PC-3 (cell line): ENCODE measurements around the gene SELENOI. TPM values are rescaled to one million over a fixed set of nuclear protein-coding genes. Genes with fewer than 3 reads are reported as not detected.
"Not testable (repeated sequence)": the region's sequence is repeated elsewhere in the genome, so short reads cannot be mapped to it uniquely, and the experiment has no call there.

Source experiments
- ATAC-seq: fragments of 200-7000 bp; cut with Tn5 transposase; 2 replicates; pipeline ENCODE4 v1.9.1; 2020; ENCODE audit warnings: mild to moderate bottlenecking, moderate library complexity
- BruUV-seq: library from RNA; stranded (reverse); fragments of 400-500 nt; replicated peaks from 2 replicates; lab custom pipeline; 2021; lab: Mats Ljungman, UMichigan
- CTCF ChIA-PET: fragments of 300-600 bp; sonication (Branson Sonifier 250); formaldehyde crosslinking; loops from one replicate; lab custom pipeline; 2022; ENCODE audit warnings: antibody characterized with exemption; lab: Charles Lee
- POLR2A ChIA-PET: fragments of 300-600 bp; sonication (Branson Sonifier 250); formaldehyde crosslinking; loops from one replicate; lab custom pipeline; 2022; ENCODE audit warnings: antibody characterized with exemption; ENCODE audit not compliant: unreplicated experiment; lab: Charles Lee
- DNase-seq: peaks from one replicate; pipeline ENCODE4 v3.0.0-alpha.2; 2015
- H2AFZ ChIP-seq: fragments of 300-600 bp; sonication (generic); 2 replicates; pipeline ENCODE4 v1.6.0; 2016; ENCODE audit warnings: antibody characterized with exemption, low read length
- H3F3A ChIP-seq: fragments of 300-600 bp; sonication (generic); one replicate; pipeline ENCODE4 v1.6.0; 2017; ENCODE audit warnings: antibody characterized with exemption, low read length, control low read depth, mild to moderate bottlenecking; ENCODE audit not compliant: unreplicated experiment
- H3K27ac ChIP-seq: fragments of 300-600 bp; sonication (generic); 2 replicates; pipeline ENCODE4 v1.5.1; 2016; ENCODE audit warnings: mild to moderate bottlenecking, low read length
- H3K27me3 ChIP-seq: fragments of 300-600 bp; sonication (generic); 2 replicates; pipeline ENCODE4 v1.6.1; 2016; ENCODE audit warnings: low read length, mixed read lengths
- H3K36me3 ChIP-seq: fragments of 300-600 bp; sonication (generic); 2 replicates; pipeline ENCODE4 v1.6.1; 2016; ENCODE audit warnings: low read depth, mixed run types, low read length, mixed read lengths
- H3K4me1 ChIP-seq: fragments of 300-600 bp; sonication (generic); 2 replicates; pipeline ENCODE4 v1.5.1; 2016; ENCODE audit warnings: low read length; ENCODE audit not compliant: insufficient read depth
- H3K4me2 ChIP-seq: fragments of 300-600 bp; sonication (generic); 2 replicates; pipeline ENCODE4 v1.6.0; 2016; ENCODE audit warnings: low read length
- H3K4me3 ChIP-seq: fragments of 300-600 bp; sonication (generic); 2 replicates; pipeline ENCODE4 v1.5.1; 2016; ENCODE audit warnings: mild to moderate bottlenecking, low read length, mixed read lengths
- H3K79me2 ChIP-seq: fragments of 300-600 bp; sonication (generic); 2 replicates; pipeline ENCODE4 v1.6.1; 2017; ENCODE audit warnings: low read length, mixed read lengths
- H3K9ac ChIP-seq: fragments of 300-600 bp; sonication (generic); 2 replicates; pipeline ENCODE4 v1.6.0; 2016; ENCODE audit warnings: mild to moderate bottlenecking, low read length
- H3K9me2 ChIP-seq: fragments of 300-600 bp; sonication (generic); replicated peaks from 2 replicates; pipeline ENCODE4 v1.6.1; 2016; ENCODE audit warnings: mixed run types, low read length, mixed read lengths
- H3K9me3 ChIP-seq: fragments of 300-600 bp; sonication (generic); 2 replicates; pipeline ENCODE4 v1.6.1; 2016; ENCODE audit warnings: low read length, mixed read lengths
- H4K20me1 ChIP-seq: fragments of 300-600 bp; sonication (generic); 2 replicates; pipeline ENCODE4 v1.6.1; 2016; ENCODE audit warnings: low read length, mixed read lengths
- CTCF ChIP-seq: fragments of 300-600 bp; sonication (generic); conservative IDR thresholded peaks from 2 replicates; pipeline ENCODE4 v1.5.1; 2017; ENCODE audit warnings: antibody characterized with exemption, low read depth, mild to moderate bottlenecking, low read length
- EZH2 ChIP-seq: fragments of 300-600 bp; sonication (generic); IDR thresholded peaks from one replicate; pipeline ENCODE4 v1.6.1; 2017; ENCODE audit warnings: antibody characterized with exemption, mild to moderate bottlenecking, low read length; ENCODE audit not compliant: unreplicated experiment
- EZH2phosphoT487 ChIP-seq: fragments of 300-600 bp; sonication (generic); IDR thresholded peaks from 2 replicates; pipeline ENCODE4 v1.6.1; 2018; ENCODE audit warnings: mild to moderate bottlenecking, antibody characterized with exemption, low read length, borderline replicate concordance
- intact Hi-C: fragments of 100-400 bp; cut with micrococcal nuclease; formaldehyde crosslinking; loops from 2 replicates; pipeline ENCODE4 v1.9.0; 2023
- total RNA-seq: library from RNA; depleted of rRNA; stranded (reverse); fragments of >200 nt; gene quantifications from 2 replicates; pipeline ENCODE4 v1.2.3, GENCODE V29; 2014

SELENOI gene
- total RNA-seq, 1 experiment from 2014 or later: 22.3 TPM

- Histone ChIP-seq H3F3A (no peaks in the 10 kb centered on the region), H3K27ac (no peak overlapping the region), H3K36me3 (peaks cover 22% of the 10 kb centered on the region), H3K4me3 (no peak overlapping the region), H3K9ac (no peak overlapping the region), H4K20me1 (peaks cover 13% of the 10 kb centered on the region), H3K27me3 (no peaks in the 10 kb centered on the region), H3K9me2 (no peaks in the 10 kb centered on the region), H3K79me2 (peaks cover 67% of the 10 kb centered on the region), H3K4me1 (peaks cover 14% of the 10 kb centered on the region), H3K9me3 (no peaks in the 10 kb centered on the region), H3K4me2 (no peak overlapping the region), H2AFZ (no peak overlapping the region)
- DNase-seq (no peak), ATAC-seq (no peak)
- TF ChIP-seq EZH2phosphoT487: no peak
- TF ChIP-seq EZH2: no peak
- TF ChIP-seq CTCF: no peak
- ChIA-PET CTCF (no interaction called here), POLR2A (no interaction called here)
- BruUV-seq: no TSS peak
- intact Hi-C loops: no loop called here
Measured at GRCh38 chr2:26363958-26364357, 18.0 kb downstream of the SELENOI start.

GRCh38 chr2:26364669-26365068 is 18.7 kb downstream of the SELENOI start:
- Histone ChIP-seq H3K4me1 (peaks cover 14% of the 10 kb centered on the region), H4K20me1 (peaks cover 13% of the 10 kb centered on the region), H3K27me3 (no peaks in the 10 kb centered on the region), H3K79me2 (peaks cover 60% of the 10 kb centered on the region), H3K9me3 (no peaks in the 10 kb centered on the region), H3K36me3 (peaks cover 25% of the 10 kb centered on the region), H3K27ac (no peak overlapping the region), H2AFZ (no peak overlapping the region), H3K4me3 (no peak overlapping the region), H3F3A (no peaks in the 10 kb centered on the region), H3K9ac (no peak overlapping the region), H3K4me2 (no peak overlapping the region), H3K9me2 (no peaks in the 10 kb centered on the region)
- no peak for ATAC-seq
- CTCF ChIA-PET: no interaction called here
- no peak for DNase-seq
- POLR2A ChIA-PET: no interaction called here
- TF ChIP-seq CTCF (no peak), EZH2phosphoT487 (no peak), EZH2 (no peak)
- BruUV-seq: no TSS peak
- intact Hi-C loops: no loop called here

- ATAC-seq: no peak
- Histone ChIP-seq H3K4me2 (no peak overlapping the region), H3F3A (no peaks in the 10 kb centered on the region), H3K9me2 (no peaks in the 10 kb centered on the region), H3K9me3 (no peaks in the 10 kb centered on the region), H3K4me1 (peaks cover 14% of the 10 kb centered on the region), H3K36me3 (peaks cover 25% of the 10 kb centered on the region), H4K20me1 (peaks cover 13% of the 10 kb centered on the region), H3K9ac (no peak overlapping the region), H3K27ac (no peak overlapping the region), H2AFZ (no peak overlapping the region), H3K79me2 (peaks cover 37% of the 10 kb centered on the region), H3K4me3 (no peak overlapping the region), H3K27me3 (no peaks in the 10 kb centered on the region)
- no TSS peak for BruUV-seq
- no peak for TF ChIP-seq EZH2
- intact Hi-C loops: no loop called here
- ChIA-PET POLR2A (interaction anchor here (0.6 kb wide), 1 partner anchor 575 kb away, joined by 3 read pairs; no protein-coding TSS in a partner anchor), CTCF (no interaction called here)
- DNase-seq: no peak
Measured at GRCh38 chr2:26366957-26367356, 21.0 kb downstream of the SELENOI start.

- H3K79me2 ChIP-seq, H3F3A ChIP-seq, ATAC-seq, POLR2A ChIA-PET, DNase-seq, H3K4me1 ChIP-seq, H3K9me2 ChIP-seq, H3K27me3 ChIP-seq, intact Hi-C loops, H3K9me3 ChIP-seq, CTCF ChIA-PET, H3K4me3 ChIP-seq, H3K9ac ChIP-seq, H2AFZ ChIP-seq, H4K20me1 ChIP-seq, H3K27ac ChIP-seq, BruUV-seq, H3K4me2 ChIP-seq: not testable (repeated sequence)
- peaks cover 30% of the 10 kb centered on the region for H3K36me3 ChIP-seq
Measured at GRCh38 chr2:26369664-26370063, 23.7 kb downstream of the SELENOI start.

- BruUV-seq, H3K79me2 ChIP-seq, H3K27me3 ChIP-seq, H3F3A ChIP-seq, H3K4me2 ChIP-seq, ATAC-seq, H2AFZ ChIP-seq, H3K27ac ChIP-seq, H3K9me2 ChIP-seq, POLR2A ChIA-PET, intact Hi-C loops, H3K9ac ChIP-seq, H4K20me1 ChIP-seq, DNase-seq, CTCF ChIA-PET, H3K4me1 ChIP-seq, H3K4me3 ChIP-seq, H3K9me3 ChIP-seq: not testable (repeated sequence)
- peaks cover 29% of the 10 kb centered on the region for H3K36me3 ChIP-seq
Measured at GRCh38 chr2:26370909-26371308, 25.0 kb downstream of the SELENOI start.
